CD4-positive, CD25-positive, alpha-beta regulatory T cell (primary cell): Measurements from ENCODE around the gene LTF. TPM values are rescaled to one million over a fixed set of nuclear protein-coding genes. Genes with fewer than 3 reads are reported as not detected.

Source experiments
- ATAC-seq, 2 donors: fragments of 150-1000 bp; cut with Tn5 transposase; one replicate each; pipeline ENCODE4 v1.10.0; 2021; ENCODE audit warnings: low read depth in 2 of 2, moderate number of reproducible peaks in 2 of 2, moderate library complexity in 1 of 2
- DNase-seq, 3 donors: peaks; one replicate each; pipeline versions ENCODE4 v3.0.0 to v3.0.0-alpha.2; 2012 to 2022; ENCODE audit warnings: mixed read lengths in 1 of 3
- H3K27ac ChIP-seq: one replicate; pipeline ENCODE4 v1.7.0; 2013; ENCODE audit warnings: mild to moderate bottlenecking, low read length; ENCODE audit not compliant: insufficient read depth, poor library complexity, severe bottlenecking
- H3K27me3 ChIP-seq: one replicate; pipeline ENCODE4 v1.7.0; 2013; ENCODE audit warnings: low read length; ENCODE audit not compliant: control insufficient read depth, insufficient read depth
- H3K36me3 ChIP-seq: one replicate; pipeline ENCODE4 v1.7.0; 2013; ENCODE audit warnings: mild to moderate bottlenecking, low read length, moderate library complexity; ENCODE audit not compliant: control insufficient read depth, insufficient read depth
- H3K4me1 ChIP-seq: 2 replicates; pipeline ENCODE4 v1.7.0; 2013; ENCODE audit warnings: mild to moderate bottlenecking, low read length; ENCODE audit not compliant: insufficient read depth, control insufficient read depth, poor library complexity, severe bottlenecking
- H3K4me3 ChIP-seq: one replicate; pipeline ENCODE4 v1.7.0; 2013; ENCODE audit warnings: low read depth, mild to moderate bottlenecking, low read length, moderate library complexity
- H3K9me3 ChIP-seq, 2 experiments: 1 replicate in 1 of 2; 2 replicates in 1 of 2; pipeline ENCODE4 v1.7.0; 2013; ENCODE audit warnings: low read length in 2 of 2, mild to moderate bottlenecking in 1 of 2, moderate library complexity in 1 of 2; ENCODE audit not compliant: control insufficient read depth in 2 of 2
- H3K27ac Mint-ChIP-seq, 3 donors: one replicate each; pipeline ENCODE4 v1.8.0; 2020 to 2022; ENCODE audit warnings: mild to moderate bottlenecking in 3 of 3, mixed read lengths in 3 of 3, moderate library complexity in 2 of 3
- H3K27me3 Mint-ChIP-seq: one replicate; pipeline ENCODE4 v1.8.0; 2022; ENCODE audit warnings: mild to moderate bottlenecking, mixed read lengths
- H3K36me3 Mint-ChIP-seq: one replicate; pipeline ENCODE4 v1.8.0; 2020; ENCODE audit warnings: mixed read lengths
- H3K4me1 Mint-ChIP-seq, 4 donors: one replicate each; pipeline ENCODE4 v1.8.0; 2020 to 2022; ENCODE audit warnings: mixed read lengths in 4 of 4, mild to moderate bottlenecking in 1 of 4
- H3K4me3 Mint-ChIP-seq, 4 donors: one replicate each; pipeline ENCODE4 v1.8.0; 2020 to 2022; ENCODE audit warnings: mild to moderate bottlenecking in 4 of 4, mixed read lengths in 4 of 4, moderate library complexity in 3 of 4
- H3K9me3 Mint-ChIP-seq, 7 donors: one replicate each; pipeline ENCODE4 v1.8.0; 2020 to 2022; ENCODE audit warnings: mixed read lengths in 7 of 7, mild to moderate bottlenecking in 3 of 7, moderate library complexity in 2 of 7
- polyA plus RNA-seq, 4 donors: library from polyadenylated mRNA; unstranded; fragments of 300-500 nt; fragmentation: Illumina TruSeq; gene quantifications; one replicate each; pipeline ENCODE4 v1.2.3, GENCODE V29; 2021
- total RNA-seq: library from RNA; stranded (reverse); gene quantifications from one replicate; pipeline ENCODE4 v1.2.3, GENCODE V29; 2022

LTF gene
- total and polyA plus RNA-seq, 5 donors from 2014 or later = not detected

GRCh38 chr3:46419816-46420215 is 44.9 kb downstream of the LTF start:
- no peaks in the 10 kb centered on the region for H3K36me3 ChIP-seq
- no peaks in the 10 kb centered on the region for H3K4me1 Mint-ChIP-seq
- ATAC-seq (no peak), DNase-seq (no peak)
- no peak overlapping the region for H3K4me3 Mint-ChIP-seq
- no peaks in the 10 kb centered on the region for H3K9me3 ChIP-seq
- H3K27me3 ChIP-seq = no peaks in the 10 kb centered on the region
- no peak overlapping the region for H3K27ac Mint-ChIP-seq
- H3K27ac ChIP-seq = no peak overlapping the region
- H3K9me3 Mint-ChIP-seq = no peaks in the 10 kb centered on the region
- H3K4me3 ChIP-seq = no peak overlapping the region
- H3K27me3 Mint-ChIP-seq = no peaks in the 10 kb centered on the region
- H3K36me3 Mint-ChIP-seq = no peaks in the 10 kb centered on the region
- H3K4me1 ChIP-seq = no peaks in the 10 kb centered on the region

GRCh38 chr3:46417841-46418611 is 46.7 kb downstream of the LTF start:
- Mint-ChIP-seq H3K9me3 (no peaks in the 10 kb centered on the region), H3K27ac (no peak overlapping the region), H3K27me3 (no peaks in the 10 kb centered on the region), H3K36me3 (no peaks in the 10 kb centered on the region), H3K4me3 (no peak overlapping the region), H3K4me1 (no peaks in the 10 kb centered on the region)
- DNase-seq = no peak
- no peak for ATAC-seq
- no peak overlapping the region for H3K4me3 ChIP-seq
- H3K36me3 ChIP-seq = no peaks in the 10 kb centered on the region
- H3K9me3 ChIP-seq = no peaks in the 10 kb centered on the region
- H3K27ac ChIP-seq = no peak overlapping the region
- no peaks in the 10 kb centered on the region for H3K27me3 ChIP-seq
- H3K4me1 ChIP-seq = no peaks in the 10 kb centered on the region

DNA sequence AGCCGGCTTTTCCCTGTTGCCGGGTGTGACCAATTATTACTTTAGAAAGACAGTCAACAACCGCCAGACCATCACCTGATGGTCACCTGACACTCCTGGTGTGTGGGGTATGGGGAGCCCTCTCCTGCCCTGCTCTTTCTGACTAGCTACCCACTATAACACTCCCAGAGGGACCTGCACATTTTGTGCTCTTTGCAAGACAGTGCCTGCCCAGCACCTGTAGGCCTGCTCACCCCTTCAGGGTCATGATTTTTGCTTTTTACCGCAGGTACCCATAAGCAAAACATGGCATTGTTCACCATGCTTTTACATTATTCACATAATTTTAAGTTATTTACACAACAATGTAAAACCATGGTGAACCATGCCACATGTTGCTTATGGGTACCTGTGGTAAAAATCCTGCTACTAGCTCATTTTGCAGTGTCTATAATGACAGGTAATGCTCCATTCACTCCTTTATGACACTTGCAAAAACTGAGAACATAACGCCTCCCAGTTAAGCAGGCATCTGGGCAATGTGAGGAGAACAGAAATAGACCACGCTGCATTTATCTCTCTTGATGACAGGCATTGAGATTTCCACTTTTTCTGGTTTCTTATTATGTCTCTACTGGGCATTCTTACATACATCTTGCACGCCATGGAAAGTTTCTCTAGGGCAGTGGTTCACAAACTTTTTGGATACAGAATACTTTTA is 47.7 kb downstream of the LTF start:
- H3K36me3 ChIP-seq = no peaks in the 10 kb centered on the region
- no peak for ATAC-seq
- no peak overlapping the region for H3K4me3 ChIP-seq
- H3K27ac Mint-ChIP-seq = peak overlapping the region in 2 of 3 donors; percentile 12 to 69
- H3K27me3 ChIP-seq = no peaks in the 10 kb centered on the region
- no peak for DNase-seq
- H3K4me3 Mint-ChIP-seq = no peak overlapping the region
- no peaks in the 10 kb centered on the region for H3K4me1 ChIP-seq
- no peaks in the 10 kb centered on the region for H3K27me3 Mint-ChIP-seq
- H3K9me3 ChIP-seq = no peaks in the 10 kb centered on the region
- no peak overlapping the region for H3K27ac ChIP-seq
- no peaks in the 10 kb centered on the region for H3K9me3 Mint-ChIP-seq
- H3K36me3 Mint-ChIP-seq = no peaks in the 10 kb centered on the region
- H3K4me1 Mint-ChIP-seq = no peaks in the 10 kb centered on the region

DNA sequence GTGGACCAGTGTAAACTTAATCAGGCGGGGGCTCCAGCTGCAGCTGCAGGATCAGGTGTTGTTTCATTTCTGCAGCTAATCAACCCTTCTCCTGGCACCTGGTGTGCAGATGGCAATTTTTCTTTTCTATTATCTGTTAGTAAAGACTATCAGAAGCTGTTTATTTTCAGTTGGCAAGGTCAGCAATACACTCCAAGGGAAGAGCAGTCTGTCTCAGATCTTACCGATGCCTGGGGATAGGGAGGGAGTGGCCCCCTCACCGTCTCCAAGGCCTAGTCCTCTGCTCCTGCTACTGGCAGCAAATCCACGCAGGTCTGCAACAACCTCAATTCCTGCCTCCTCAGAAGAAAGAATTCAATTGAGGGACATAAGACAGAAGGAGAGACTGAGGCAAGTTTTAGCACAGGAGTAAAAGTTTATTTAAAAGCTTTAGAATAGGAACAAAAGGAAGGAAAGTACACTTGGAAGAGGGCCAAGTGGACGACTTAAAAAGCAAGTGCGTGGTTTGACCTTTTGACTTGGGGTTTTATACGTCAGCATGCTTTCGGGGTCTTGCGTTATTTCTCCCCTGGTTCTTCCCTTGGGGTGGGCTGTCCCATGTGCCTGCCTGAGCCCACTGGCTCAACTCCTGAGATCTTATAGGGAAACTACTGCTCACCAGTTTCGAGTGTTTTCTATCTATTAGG is 48.4 kb downstream of the LTF start:
- H3K4me1 Mint-ChIP-seq = no peaks in the 10 kb centered on the region
- H3K4me3 ChIP-seq = no peak overlapping the region
- H3K36me3 ChIP-seq = no peaks in the 10 kb centered on the region
- ATAC-seq (no peak), DNase-seq (no peak)
- no peaks in the 10 kb centered on the region for H3K9me3 ChIP-seq
- no peak overlapping the region for H3K27ac ChIP-seq
- H3K9me3 Mint-ChIP-seq = no peaks in the 10 kb centered on the region
- no peaks in the 10 kb centered on the region for H3K27me3 Mint-ChIP-seq
- no peaks in the 10 kb centered on the region for H3K27me3 ChIP-seq
- peak overlapping the region; percentile 12 to 33 (median 26) for H3K27ac Mint-ChIP-seq
- H3K4me3 Mint-ChIP-seq = no peak overlapping the region
- H3K36me3 Mint-ChIP-seq = no peaks in the 10 kb centered on the region
- no peaks in the 10 kb centered on the region for H3K4me1 ChIP-seq

GRCh38 chr3:46414739-46415138 is 50.0 kb downstream of the LTF start:
- no peak overlapping the region for H3K27ac Mint-ChIP-seq
- H3K4me1 Mint-ChIP-seq = peaks cover 2 to 7% (median 3%) of the 10 kb centered on the region in 4 donors
- no peaks in the 10 kb centered on the region for H3K36me3 Mint-ChIP-seq
- Histone ChIP-seq H3K27ac (no peak overlapping the region), H3K4me3 (no peak overlapping the region), H3K4me1 (no peaks in the 10 kb centered on the region), H3K36me3 (no peaks in the 10 kb centered on the region), H3K9me3 (no peaks in the 10 kb centered on the region), H3K27me3 (no peaks in the 10 kb centered on the region)
- H3K27me3 Mint-ChIP-seq = no peaks in the 10 kb centered on the region
- no peak overlapping the region for H3K4me3 Mint-ChIP-seq
- DNase-seq = no peak
- H3K9me3 Mint-ChIP-seq = no peaks in the 10 kb centered on the region
- ATAC-seq = no peak

- ATAC-seq (no peak), DNase-seq (no peak)
- no peak overlapping the region for H3K4me3 Mint-ChIP-seq
- Histone ChIP-seq H3K4me3 (no peak overlapping the region), H3K27me3 (no peaks in the 10 kb centered on the region), H3K27ac (no peak overlapping the region), H3K9me3 (no peaks in the 10 kb centered on the region), H3K36me3 (no peaks in the 10 kb centered on the region), H3K4me1 (no peaks in the 10 kb centered on the region)
- no peaks in the 10 kb centered on the region for H3K27me3 Mint-ChIP-seq
- no peaks in the 10 kb centered on the region for H3K9me3 Mint-ChIP-seq
- no peak overlapping the region for H3K27ac Mint-ChIP-seq
- peaks cover 5 to 13% (median 9%) of the 10 kb centered on the region in 4 donors for H3K4me1 Mint-ChIP-seq
- H3K36me3 Mint-ChIP-seq = no peaks in the 10 kb centered on the region
Measured at GRCh38 chr3:46413951-46414350, 50.8 kb downstream of the LTF start.

GRCh38 chr3:46412786-46413298 is 51.9 kb downstream of the LTF start:
- Mint-ChIP-seq H3K9me3 (no peaks in the 10 kb centered on the region), H3K36me3 (no peaks in the 10 kb centered on the region), H3K27ac (no peak overlapping the region), H3K27me3 (no peaks in the 10 kb centered on the region), H3K4me3 (no peak overlapping the region), H3K4me1 (peaks cover 5 to 24% (median 12%) of the 10 kb centered on the region in 4 donors)
- Histone ChIP-seq H3K27ac (no peak overlapping the region), H3K27me3 (no peaks in the 10 kb centered on the region), H3K36me3 (no peaks in the 10 kb centered on the region), H3K4me1 (peaks cover 7% of the 10 kb centered on the region), H3K4me3 (no peak overlapping the region), H3K9me3 (no peaks in the 10 kb centered on the region)
- DNase-seq (no peak), ATAC-seq (no peak)
